HG03196 (cell line): ENCODE results near the gene EHD3.
A peak's percentile ranks its signal among the peaks of the same experiment; 100 is the strongest.

Experiments
- ATAC-seq: cut with Tn5 transposase; IDR thresholded peaks from one replicate; pipeline ENCODE4 v1.9.1; 2021; ENCODE audit not compliant: unreplicated experiment

EHD3 gene

GRCh38 chr2:31254237-31255203 lies 20.6 kb downstream of the EHD3 start:
- ATAC-seq = no peak

DNA sequence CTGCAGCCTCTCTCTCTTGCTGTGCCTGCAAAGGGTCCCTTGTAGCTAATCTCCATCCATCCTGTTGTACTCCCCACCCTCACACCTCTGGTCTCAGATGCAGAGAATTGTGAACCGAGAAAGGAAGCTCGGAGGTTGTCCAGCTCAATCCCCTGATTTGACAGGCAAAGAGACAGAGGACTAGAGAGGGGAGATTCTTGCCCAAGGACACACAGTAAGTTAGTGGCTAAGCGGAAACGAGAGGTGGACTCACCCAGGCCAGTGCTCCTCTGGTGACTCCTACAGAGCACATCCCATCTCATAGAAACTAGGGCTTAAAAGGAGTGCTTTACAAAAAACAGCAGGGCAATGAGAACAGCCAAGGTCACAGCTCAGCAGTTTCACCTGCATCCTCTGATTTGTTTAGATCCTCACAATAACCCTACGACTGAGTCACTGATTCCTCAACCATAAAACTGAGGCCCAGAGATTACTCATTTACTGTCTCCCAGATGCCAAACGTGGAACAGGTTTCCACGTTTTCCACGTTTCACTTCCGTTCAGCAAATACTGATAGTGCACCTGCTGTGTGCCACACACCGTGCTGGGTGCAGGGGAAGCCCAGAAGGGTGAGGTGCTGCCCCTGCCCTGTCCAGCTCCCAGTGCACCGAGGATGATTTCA lies 22.1 kb downstream of the EHD3 start:
- ATAC-seq = peak; percentile 66

DNA sequence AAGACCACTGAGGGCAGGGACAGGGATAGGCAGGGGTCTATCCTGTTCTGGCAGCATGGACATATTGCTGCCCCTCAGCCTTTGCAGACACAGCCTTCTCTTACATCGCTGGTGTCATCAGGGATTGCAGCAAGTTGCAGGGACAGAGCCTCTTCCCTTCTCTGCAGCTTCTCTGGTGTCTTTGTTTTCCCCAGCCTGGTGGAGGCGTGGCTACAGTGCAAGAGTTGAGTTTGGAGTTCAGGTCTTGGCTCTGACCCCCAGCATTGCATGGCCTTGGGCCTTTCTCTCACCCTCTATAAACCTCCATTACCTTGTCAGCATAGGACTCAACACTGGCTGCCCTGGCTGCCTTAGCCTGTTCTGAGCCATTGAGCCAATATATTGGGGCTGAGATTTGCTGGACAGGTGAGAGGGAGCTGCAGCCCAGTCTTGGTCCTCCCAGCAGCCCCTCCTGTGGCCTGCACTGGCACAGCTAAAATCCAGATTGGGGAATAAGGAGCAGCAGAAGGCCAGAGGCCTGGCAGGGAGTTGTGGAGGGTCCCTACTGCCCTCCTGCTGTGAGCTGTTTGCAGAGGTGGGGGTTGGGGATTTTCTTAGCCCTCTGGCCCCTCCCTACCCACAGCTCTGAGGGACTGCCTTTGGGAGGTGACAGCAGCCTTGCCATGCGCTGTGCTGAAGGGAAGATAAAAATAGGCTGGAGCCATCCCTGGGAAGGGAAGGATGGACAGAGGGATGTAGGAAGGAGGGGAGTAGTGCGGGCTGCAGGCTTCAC lies 22.8 kb downstream of the EHD3 start:
- peak; percentile 4 for ATAC-seq

DNA sequence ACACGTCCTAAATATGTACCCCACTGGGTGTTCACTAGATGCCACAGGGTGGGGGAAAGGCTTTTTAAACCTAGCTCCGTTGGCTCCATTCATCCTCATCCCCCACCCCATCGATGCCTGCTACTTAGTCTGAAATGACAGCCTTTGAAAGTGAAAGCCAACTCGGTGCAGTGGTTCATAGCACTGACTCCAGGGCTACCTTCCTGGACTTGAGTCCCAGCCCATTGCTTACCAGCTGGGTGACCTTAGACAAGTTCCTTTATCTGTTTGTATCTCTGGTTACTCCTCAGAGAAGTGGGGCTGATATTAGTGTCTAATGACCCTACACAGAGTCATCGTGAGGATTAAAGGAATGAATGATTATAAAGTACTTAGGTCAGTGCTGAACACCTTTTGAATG lies 24.4 kb downstream of the EHD3 start:
- no peak for ATAC-seq

- ATAC-seq = no peak
Observed at GRCh38 chr2:31259075-31259474, 25.1 kb downstream of the EHD3 start.

- no peak for ATAC-seq
Observed at GRCh38 chr2:31260870-31261269, 26.9 kb downstream of the EHD3 start.

DNA sequence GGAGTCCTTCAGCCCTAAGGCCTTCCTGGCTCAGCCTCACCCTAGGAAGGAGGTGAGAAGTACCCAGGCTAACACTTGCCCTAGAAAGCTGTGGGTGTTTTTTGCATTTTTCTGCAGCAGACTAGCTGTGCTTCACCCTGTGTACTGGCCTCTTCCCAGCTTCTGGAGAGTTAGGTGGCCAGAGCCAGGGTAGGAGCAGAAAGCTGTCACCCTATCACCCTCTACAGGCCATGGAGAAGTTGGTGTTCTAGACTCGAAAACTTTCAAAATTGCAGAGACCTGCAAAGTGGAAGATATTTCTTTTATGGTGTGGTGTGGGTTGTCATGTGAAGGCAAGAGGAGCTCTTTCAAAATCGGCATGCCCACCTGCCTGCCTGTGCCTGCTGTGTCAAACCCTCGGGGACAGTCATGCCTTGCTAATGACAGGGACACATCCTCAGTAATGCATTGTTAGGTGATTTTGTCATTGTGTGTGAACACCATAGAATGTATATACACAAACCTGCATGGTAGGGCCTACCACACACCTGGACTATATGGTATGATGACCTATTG lies 29.8 kb downstream of the EHD3 start:
- no peak for ATAC-seq

- no peak for ATAC-seq
Observed at GRCh38 chr2:31265234-31265633, 31.3 kb downstream of the EHD3 start.

DNA sequence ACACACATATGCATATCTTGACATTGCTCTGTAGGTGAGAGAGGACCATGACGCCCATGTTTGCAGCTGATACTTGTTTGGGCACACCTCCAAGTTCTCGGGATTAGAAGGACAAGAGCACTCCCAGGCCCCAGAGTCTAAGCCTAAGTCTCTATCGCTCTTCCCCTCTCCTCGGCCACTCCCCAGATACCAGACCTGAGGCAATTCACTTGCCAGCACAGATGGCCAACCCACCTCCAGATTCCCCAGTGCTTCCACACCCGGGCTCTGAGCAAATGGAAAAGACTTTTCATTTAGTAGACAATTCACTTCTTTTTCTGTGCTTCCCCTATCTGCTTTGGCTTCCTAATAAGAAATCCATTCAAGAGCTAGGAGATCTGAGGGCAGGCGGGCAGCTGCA lies 32.9 kb downstream of the EHD3 start:
- ATAC-seq = no peak

GRCh38 chr2:31267437-31268120 lies 33.6 kb downstream of the EHD3 start:
- ATAC-seq = no peak

DNA sequence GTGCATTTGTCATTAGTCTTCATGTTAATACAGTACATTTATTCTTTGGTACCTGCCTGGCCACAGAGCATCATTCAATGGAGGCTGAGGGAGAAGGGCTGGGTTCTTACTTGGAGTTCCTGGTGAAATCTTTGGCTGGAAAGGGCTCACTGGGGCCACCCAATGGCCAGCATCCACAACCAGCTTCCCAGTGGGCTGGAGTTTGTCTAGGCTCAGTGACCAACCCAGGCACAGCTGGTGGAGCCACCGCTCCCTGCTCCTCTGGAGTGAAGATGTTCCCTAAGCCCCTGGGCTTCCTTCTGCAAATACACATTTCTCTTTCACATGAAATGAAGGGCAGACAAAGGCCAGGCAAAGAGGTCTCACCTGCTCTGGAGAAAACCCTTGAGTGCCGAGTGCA lies 34.4 kb downstream of the EHD3 start:
- no peak for ATAC-seq

- ATAC-seq = no peak
Observed at GRCh38 chr2:31269087-31269486, 35.1 kb downstream of the EHD3 start.

DNA sequence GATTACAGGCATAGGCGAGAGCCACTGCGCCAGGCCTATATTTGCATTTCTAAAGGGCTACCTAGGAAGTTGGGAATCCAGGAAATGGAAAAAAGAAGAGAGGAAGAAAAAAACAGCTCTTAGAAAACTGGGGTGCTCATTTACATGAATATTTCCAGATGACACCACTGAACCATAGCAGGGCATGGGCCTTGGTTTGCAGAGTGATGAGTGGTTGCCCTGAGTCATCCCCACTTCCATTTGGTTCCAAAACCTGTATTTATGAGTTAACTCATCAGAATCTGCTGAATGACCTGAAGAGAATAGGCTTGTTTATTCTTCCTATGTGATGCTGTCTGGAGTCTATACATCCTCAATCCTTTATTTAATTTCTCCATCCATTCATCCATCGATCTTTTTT lies 36.2 kb downstream of the EHD3 start:
- ATAC-seq = no peak

- ATAC-seq = no peak
Observed at GRCh38 chr2:31270822-31271231, 36.9 kb downstream of the EHD3 start.

GRCh38 chr2:31271851-31272267 lies 37.9 kb downstream of the EHD3 start:
- ATAC-seq = no peak

- ATAC-seq = no peak
Observed at GRCh38 chr2:31274401-31275075, 40.6 kb downstream of the EHD3 start.

DNA sequence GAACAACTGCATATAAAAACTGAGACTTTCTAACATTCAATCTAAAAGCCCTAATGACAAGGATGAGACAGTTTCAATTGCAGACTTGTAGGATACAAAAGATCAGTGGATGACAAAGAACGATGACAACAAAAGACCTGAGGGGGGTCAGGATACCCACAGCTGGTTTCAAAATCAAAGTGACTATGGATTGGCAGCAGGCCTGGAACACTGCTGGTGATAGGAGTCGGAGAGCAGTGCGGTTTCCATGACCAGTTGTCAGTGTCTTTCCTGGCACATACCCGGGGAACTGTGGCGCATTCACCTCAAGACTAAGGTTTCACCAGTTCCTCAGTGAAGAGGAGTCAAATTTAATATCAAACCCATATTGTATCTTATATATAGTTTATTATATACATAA lies 42.0 kb downstream of the EHD3 start:
- no peak for ATAC-seq

DNA sequence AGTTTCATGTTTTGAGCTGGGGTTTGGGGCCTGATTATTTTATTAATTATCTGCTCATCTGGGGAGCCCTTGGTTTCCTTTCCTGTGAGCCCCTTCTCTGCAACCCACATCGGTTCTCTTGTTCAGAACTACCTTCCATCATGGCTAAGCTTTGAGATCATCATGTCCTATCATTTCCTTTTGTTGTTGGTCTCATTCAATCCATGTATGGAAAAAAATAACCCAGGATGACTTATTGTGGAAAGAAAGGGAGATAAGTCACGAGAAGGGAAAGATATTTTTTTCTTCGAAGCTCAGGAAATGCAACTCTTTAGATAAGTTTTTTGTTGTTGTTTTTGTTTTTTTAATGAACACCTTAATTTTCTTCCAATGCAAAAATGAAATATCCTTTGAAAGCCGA lies 43.7 kb downstream of the EHD3 start:
- no peak for ATAC-seq

- no peak for ATAC-seq
Observed at GRCh38 chr2:31282634-31283033, 48.7 kb downstream of the EHD3 start.
